GM18873 (cell line): ENCODE results near the gene ZNF132.
"Not testable (repeated sequence)": the region's sequence is repeated elsewhere in the genome, so short reads cannot be mapped to it uniquely, and the experiment has no call there.

Source experiments
- ATAC-seq: cut with Tn5 transposase; IDR thresholded peaks from one replicate; pipeline ENCODE4 v1.9.1; 2021; ENCODE audit warnings: mild to moderate bottlenecking, moderate library complexity, moderate number of reproducible peaks; ENCODE audit not compliant: unreplicated experiment, low FRiP score

ZNF132 gene

GRCh38 chr19:58408152-58409009 lies 31.6 kb downstream of the ZNF132 start, which contains the start of gene ZNF584:
Gene ZNF584, plus strand, starts transcription at chr19:58408649. Its CDS starts 499 bp downstream, at chr19:58409148.
- ATAC-seq, result peak; percentile 82

- peak; percentile 12 for ATAC-seq
Observed at GRCh38 chr19:58407658-58408151, 32.2 kb downstream of the ZNF132 start.

- ATAC-seq, result no peak
Observed at GRCh38 chr19:58406818-58407657, 32.9 kb downstream of the ZNF132 start.

- not testable (repeated sequence) for ATAC-seq
Observed at GRCh38 chr19:58403920-58404478, 36.0 kb downstream of the ZNF132 start.

GRCh38 chr19:58401840-58402421 lies 38.0 kb downstream of the ZNF132 start:
- ATAC-seq, result no peak

- ATAC-seq, result peak; percentile 92
Observed at GRCh38 chr19:58400916-58401839, 38.8 kb downstream of the ZNF132 start.

- ATAC-seq, result no peak
Observed at GRCh38 chr19:58400316-58400915, 39.5 kb downstream of the ZNF132 start.

GRCh38 chr19:58399903-58400302 lies 40.0 kb downstream of the ZNF132 start:
- ATAC-seq, result no peak

- ATAC-seq, result no peak
Observed at GRCh38 chr19:58398545-58398944, 41.4 kb downstream of the ZNF132 start.

GRCh38 chr19:58398087-58398486 lies 41.9 kb downstream of the ZNF132 start:
- no peak for ATAC-seq

- no peak for ATAC-seq
Observed at GRCh38 chr19:58397533-58398037, 42.4 kb downstream of the ZNF132 start.

- ATAC-seq, result no peak
Observed at GRCh38 chr19:58396691-58397532, 43.0 kb downstream of the ZNF132 start.

GRCh38 chr19:58395979-58396627 lies 43.9 kb downstream of the ZNF132 start:
- ATAC-seq, result no peak

GRCh38 chr19:58395220-58395978 lies 44.6 kb downstream of the ZNF132 start, which contains the start of gene RNF225:
Gene RNF225, plus strand, starts transcription at chr19:58395656. Its CDS starts 434 bp downstream, at chr19:58396090.
- no peak for ATAC-seq

- no peak for ATAC-seq
Observed at GRCh38 chr19:58394821-58395219, 45.1 kb downstream of the ZNF132 start.

- ATAC-seq, result no peak
Observed at GRCh38 chr19:58393725-58394033, 46.3 kb downstream of the ZNF132 start.
